ENCODE measurements around the gene IL32. TPM values are rescaled to one million over a fixed set of nuclear protein-coding genes. Genes with fewer than 3 reads are reported as not detected.

IL32 gene
- total and polyA plus RNA-seq, 2 of the 4 experiments (the other 2 are of a cell fraction) = 25.6 to 95.7 TPM

GRCh38 chr16:3059041-3059722 is 6.3 kb upstream of the IL32 start:
- 0% methylated on average over 48 of the region's 67 CpGs; no CpG with 5 or more reads in 1 of the 2 experiments for WGBS, 2 experiments (ENCODE audit: extremely low coverage in 2 of 2, insufficient read length in 1 of 2)
- Histone ChIP-seq H3K4me3 (ENCODE audit: insufficient read depth, low read depth, low read length) (peak overlapping the region; percentile 75), H3K9ac (ENCODE audit: low read depth, low read length) (peak overlapping the region; percentile 71), H3K79me1 (ENCODE audit: low read depth in 1 of 2, low read length in 2 of 2) (peaks cover 0 to 16% of the 10 kb centered on the region in 2 experiments; a peak in 1 of 4 replicates), H3K27ac (ENCODE audit: insufficient read depth, low read length) (peak overlapping the region; percentile 89), H2BK120ac (ENCODE audit: low read depth, low read length) (peak overlapping the region; percentile 66; the same call in 1 of the 2 replicates), H3K27me3 (ENCODE audit: control insufficient read depth, insufficient read depth, low read length) (no peaks in the 10 kb centered on the region; the same call in 1 of the 2 replicates), H4K91ac (ENCODE audit: insufficient read depth, low read depth, low read length) (peak overlapping the region; percentile 65), H3K4ac (ENCODE audit: low read depth, low read length) (peak overlapping the region; percentile 93), H4K20me1 (ENCODE audit: insufficient read depth, low read length) (no peaks in the 10 kb centered on the region; the same call in 1 of the 2 replicates), H2BK20ac (ENCODE audit: low read depth, low read length) (no peak overlapping the region), H4K5ac (ENCODE audit: low read depth, low read length) (peak overlapping the region; percentile 93), H3K18ac (ENCODE audit: low read depth, low read length) (peak overlapping the region; percentile 82), H3K23ac (ENCODE audit: low read depth, low read length) (peak overlapping the region; percentile 87), H3K4me2 (ENCODE audit: low read depth, low read length) (peak overlapping the region; percentile 71), H3K9me3 (ENCODE audit: control insufficient read depth, insufficient read depth, low read length) (no peaks in the 10 kb centered on the region), H3K14ac (replicated peaks; ENCODE audit: low read depth, low read length) (peak overlapping the region; percentile 97), H2AFZ (replicated peaks; ENCODE audit: low read length, poor library complexity) (peak overlapping the region; percentile 100), H3K56ac (ENCODE audit: extremely low read depth, insufficient read depth, low read length) (no peak overlapping the region), H2AK5ac (ENCODE audit: low read depth, low read length) (peak overlapping the region; percentile 74), H2AK9ac (replicated peaks; ENCODE audit: low read depth, low read length, poor library complexity) (peak overlapping the region; percentile 21), H2BK15ac (ENCODE audit: low read depth, low read length) (peak overlapping the region; percentile 90; the same call in 1 of the 3 replicates), H3K9me1 (ENCODE audit: insufficient read depth, low read length) (peaks cover 6% of the 10 kb centered on the region), H2BK5ac (ENCODE audit: low read depth, low read length, poor library complexity, severe bottlenecking) (peak overlapping the region; percentile 84), H3K36me3 (ENCODE audit: control insufficient read depth, insufficient read depth, low read length) (no peaks in the 10 kb centered on the region), H4K8ac (ENCODE audit: low read depth in 2 of 2, low read length in 2 of 2) (peak overlapping the region; percentile 96 to 100), H3K4me1 (ENCODE audit: control insufficient read depth, insufficient read depth, low read length) (peaks cover 5% of the 10 kb centered on the region)
- ChIA-PET CTCF (interaction anchor here (0.6 to 2.2 kb wide), 9 partner anchors 11 to 112 kb away, joined by 3 to 9 read pairs (median 4); partner anchors contain the start of gene ZNF213), POLR2A (ENCODE audit: unreplicated experiment) (interaction anchor here (0.9 kb wide), 1 partner anchor 39 kb away, joined by 12 read pairs; the partner anchor contains the start of gene TNFRSF12A)
- in situ Hi-C loops (cut with MboI; ENCODE audit: low sequenced_read_pairs) = no loop called here
- intact Hi-C loops (cut with micrococcal nuclease) = loop anchor here (1.0 to 2.0 kb wide), 4 partner anchors 48 to 107 kb away; no protein-coding TSS in a partner anchor
- BruUV-seq (replicated peaks) = no TSS peak
- dilution Hi-C loops (cut with HindIII; ENCODE audit: low sequenced_read_pairs, unreplicated experiment) = no loop called here
- ATAC-seq (ENCODE audit: low read depth) = peak; percentile 99
- DNase-seq = peak; percentile 81
- TF ChIP-seq ELK1 (IDR thresholded peaks at IDR 0.05; ENCODE audit: borderline replicate concordance, low read depth, low read length) (no peak), RCOR1 (IDR thresholded peaks at IDR 0.05; ENCODE audit: insufficient replicate concordance, low read length) (no peak), CEBPB (IDR thresholded peaks at IDR 0.05; ENCODE audit: low read depth, low read length) (no peak), MXI1 (IDR thresholded peaks at IDR 0.05; ENCODE audit: borderline replicate concordance, low read depth, low read length) (0 out of 2 replicates have a peak, but pooled peaks have one; percentile 45), BHLHE40 (IDR thresholded peaks at IDR 0.05; ENCODE audit: low read depth, low read length) (no peak), MAZ (IDR thresholded peaks at IDR 0.05; ENCODE audit: borderline replicate concordance, low read depth, low read length) (peak; percentile 98), RFX5 (IDR thresholded peaks at IDR 0.05; ENCODE audit: low read depth, low read length) (no peak), MAFK (IDR thresholded peaks at IDR 0.05; ENCODE audit: low read depth, low read length) (no peak), CTCF (conservative IDR thresholded peaks at IDR 0.05; ENCODE audit: low read depth, low read length) (peak; percentile 94), CHD1 (IDR thresholded peaks at IDR 0.05; ENCODE audit: low read depth, low read length) (0 out of 2 replicates have a peak, but pooled peaks have one; percentile 56), NFE2L2 (IDR thresholded peaks at IDR 0.05; ENCODE audit: low read depth, low read length) (no peak), FOS (IDR thresholded peaks at IDR 0.05; ENCODE audit: low read depth, low read length) (no peak), POLR2A (IDR thresholded peaks at IDR 0.05; ENCODE audit: low read depth, low read length) (peak; percentile 39; the same call in 1 of the 2 replicates)
- TF ChIP-seq, protein P1, sequence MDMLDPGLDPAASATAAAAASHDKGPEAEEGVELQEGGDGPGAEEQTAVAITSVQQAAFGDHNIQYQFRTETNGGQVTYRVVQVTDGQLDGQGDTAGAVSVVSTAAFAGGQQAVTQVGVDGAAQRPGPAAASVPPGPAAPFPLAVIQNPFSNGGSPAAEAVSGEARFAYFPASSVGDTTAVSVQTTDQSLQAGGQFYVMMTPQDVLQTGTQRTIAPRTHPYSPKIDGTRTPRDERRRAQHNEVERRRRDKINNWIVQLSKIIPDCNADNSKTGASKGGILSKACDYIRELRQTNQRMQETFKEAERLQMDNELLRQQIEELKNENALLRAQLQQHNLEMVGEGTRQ (IDR thresholded peaks at IDR 0.05; ENCODE audit: low read depth, low read length) = no peak

Measured in IMR-90 (cell line).